PFSK-1 (cell line): ENCODE results near the gene PDS5B.

Experiments
- FOXP2 ChIP-seq: optimal IDR thresholded peaks from 2 replicates; pipeline ENCODE3; 2011; ENCODE audit warnings: borderline replicate concordance, control low read depth, inconsistent platforms; ENCODE audit not compliant: insufficient read depth; ENCODE audit errors: extremely low read length, extremely low read depth
- POLR2AphosphoS5 ChIP-seq: IDR thresholded peaks from 2 replicates; pipeline ENCODE4 v1.6.1; 2012; ENCODE audit warnings: low read depth, mild to moderate bottlenecking, control low read depth, low read length, moderate library complexity
- SIN3A ChIP-seq: IDR thresholded peaks from 2 replicates; pipeline ENCODE4 v1.6.1; 2012; ENCODE audit warnings: mild to moderate bottlenecking, low read length, moderate library complexity, borderline replicate concordance; ENCODE audit not compliant: insufficient read depth
- TAF1 ChIP-seq: IDR thresholded peaks from 2 replicates; pipeline ENCODE4 v1.6.1; 2012; ENCODE audit warnings: low read length, control low read depth, borderline replicate concordance; ENCODE audit not compliant: insufficient read depth
- TF ChIP-seq, protein P1 (sequence below), 2 experiments: IDR thresholded peaks; 2 replicates each; pipeline versions ENCODE4 v1.6.1 to v1.8.0; 2011 to 2012; ENCODE audit warnings: low read depth in 2 of 2, low read length in 2 of 2, control low read depth in 1 of 2, inconsistent platforms in 1 of 2, mild to moderate bottlenecking in 1 of 2, moderate library complexity in 1 of 2; ENCODE audit not compliant: insufficient read depth in 1 of 2

DNA sequence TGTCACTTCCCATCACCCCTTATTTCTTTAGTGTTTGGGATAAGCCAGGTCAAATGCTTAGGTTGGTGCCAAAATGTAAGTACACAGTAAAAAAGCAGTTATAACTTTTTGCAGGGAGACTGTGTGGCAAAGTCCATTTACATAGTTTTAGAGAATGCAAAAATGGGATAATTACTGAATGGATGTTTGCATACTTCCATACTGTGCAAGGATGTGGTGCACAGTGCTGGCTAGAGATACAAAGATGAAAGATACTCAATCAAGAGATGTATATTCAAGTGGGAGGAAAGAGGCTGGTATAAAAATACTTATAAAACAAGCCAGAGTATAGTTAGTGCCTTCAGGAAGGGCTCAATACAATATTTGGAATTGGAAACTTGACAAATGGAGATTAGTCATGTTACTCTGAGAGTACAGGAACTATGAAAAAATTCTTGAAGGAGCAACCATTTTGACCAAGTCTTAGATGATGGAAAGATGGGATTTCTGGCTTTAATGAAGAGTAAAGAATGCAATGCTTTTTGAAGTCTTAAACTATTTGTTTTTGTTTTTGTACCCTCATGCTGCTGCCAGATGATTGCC, 8.0 kb downstream of the PDS5B start:
- TF ChIP-seq POLR2AphosphoS5 (no peak), SIN3A (no peak), TAF1 (no peak), FOXP2 (no peak)
- TF ChIP-seq, protein P1, sequence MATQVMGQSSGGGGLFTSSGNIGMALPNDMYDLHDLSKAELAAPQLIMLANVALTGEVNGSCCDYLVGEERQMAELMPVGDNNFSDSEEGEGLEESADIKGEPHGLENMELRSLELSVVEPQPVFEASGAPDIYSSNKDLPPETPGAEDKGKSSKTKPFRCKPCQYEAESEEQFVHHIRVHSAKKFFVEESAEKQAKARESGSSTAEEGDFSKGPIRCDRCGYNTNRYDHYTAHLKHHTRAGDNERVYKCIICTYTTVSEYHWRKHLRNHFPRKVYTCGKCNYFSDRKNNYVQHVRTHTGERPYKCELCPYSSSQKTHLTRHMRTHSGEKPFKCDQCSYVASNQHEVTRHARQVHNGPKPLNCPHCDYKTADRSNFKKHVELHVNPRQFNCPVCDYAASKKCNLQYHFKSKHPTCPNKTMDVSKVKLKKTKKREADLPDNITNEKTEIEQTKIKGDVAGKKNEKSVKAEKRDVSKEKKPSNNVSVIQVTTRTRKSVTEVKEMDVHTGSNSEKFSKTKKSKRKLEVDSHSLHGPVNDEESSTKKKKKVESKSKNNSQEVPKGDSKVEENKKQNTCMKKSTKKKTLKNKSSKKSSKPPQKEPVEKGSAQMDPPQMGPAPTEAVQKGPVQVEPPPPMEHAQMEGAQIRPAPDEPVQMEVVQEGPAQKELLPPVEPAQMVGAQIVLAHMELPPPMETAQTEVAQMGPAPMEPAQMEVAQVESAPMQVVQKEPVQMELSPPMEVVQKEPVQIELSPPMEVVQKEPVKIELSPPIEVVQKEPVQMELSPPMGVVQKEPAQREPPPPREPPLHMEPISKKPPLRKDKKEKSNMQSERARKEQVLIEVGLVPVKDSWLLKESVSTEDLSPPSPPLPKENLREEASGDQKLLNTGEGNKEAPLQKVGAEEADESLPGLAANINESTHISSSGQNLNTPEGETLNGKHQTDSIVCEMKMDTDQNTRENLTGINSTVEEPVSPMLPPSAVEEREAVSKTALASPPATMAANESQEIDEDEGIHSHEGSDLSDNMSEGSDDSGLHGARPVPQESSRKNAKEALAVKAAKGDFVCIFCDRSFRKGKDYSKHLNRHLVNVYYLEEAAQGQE (IDR thresholded peaks at IDR 0.05; ENCODE audit: insufficient read depth in 1 of 2, low read depth in 2 of 2, low read length in 2 of 2) = no peak
